ENCODE measurements around the gene RBM48.

DNA sequence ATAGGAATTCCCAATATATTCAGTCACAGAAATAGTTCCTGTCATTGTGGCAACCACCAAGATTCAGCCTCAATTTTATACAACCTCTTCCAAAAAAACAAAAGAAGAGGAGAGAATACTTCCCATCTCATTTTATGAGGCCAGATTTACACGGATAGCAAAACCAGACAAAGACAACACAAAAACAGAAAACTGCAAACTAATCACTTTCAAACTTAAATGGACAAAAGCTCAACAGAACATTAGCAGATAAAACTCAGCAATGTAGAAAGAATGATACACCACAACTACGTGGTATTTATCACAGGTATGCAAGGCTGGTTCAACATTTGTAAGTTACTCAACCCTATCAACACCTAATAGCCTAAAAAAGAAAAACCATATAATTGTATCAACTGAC lies 22.2 kb upstream of the RBM48 start:
- TF ChIP-seq, protein P1, sequence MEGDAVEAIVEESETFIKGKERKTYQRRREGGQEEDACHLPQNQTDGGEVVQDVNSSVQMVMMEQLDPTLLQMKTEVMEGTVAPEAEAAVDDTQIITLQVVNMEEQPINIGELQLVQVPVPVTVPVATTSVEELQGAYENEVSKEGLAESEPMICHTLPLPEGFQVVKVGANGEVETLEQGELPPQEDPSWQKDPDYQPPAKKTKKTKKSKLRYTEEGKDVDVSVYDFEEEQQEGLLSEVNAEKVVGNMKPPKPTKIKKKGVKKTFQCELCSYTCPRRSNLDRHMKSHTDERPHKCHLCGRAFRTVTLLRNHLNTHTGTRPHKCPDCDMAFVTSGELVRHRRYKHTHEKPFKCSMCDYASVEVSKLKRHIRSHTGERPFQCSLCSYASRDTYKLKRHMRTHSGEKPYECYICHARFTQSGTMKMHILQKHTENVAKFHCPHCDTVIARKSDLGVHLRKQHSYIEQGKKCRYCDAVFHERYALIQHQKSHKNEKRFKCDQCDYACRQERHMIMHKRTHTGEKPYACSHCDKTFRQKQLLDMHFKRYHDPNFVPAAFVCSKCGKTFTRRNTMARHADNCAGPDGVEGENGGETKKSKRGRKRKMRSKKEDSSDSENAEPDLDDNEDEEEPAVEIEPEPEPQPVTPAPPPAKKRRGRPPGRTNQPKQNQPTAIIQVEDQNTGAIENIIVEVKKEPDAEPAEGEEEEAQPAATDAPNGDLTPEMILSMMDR (optimal IDR thresholded peaks at IDR 0.05 in 1 of 3, IDR thresholded peaks at IDR 0.05 in 1 of 3, conservative IDR thresholded peaks at IDR 0.05 in 1 of 3; ENCODE audit: extremely low read depth in 1 of 3, insufficient read depth in 2 of 3, low read length in 3 of 3): no peak
- no peak for TF ChIP-seq EZH2 (IDR thresholded peaks at IDR 0.05; ENCODE audit: low read length)
